Mucosa of descending colon (tissue), 3 donors: Measurements from ENCODE around the gene ALPL. TPM values are rescaled to one million over a fixed set of nuclear protein-coding genes. Genes with fewer than 3 reads are reported as not detected.
"Not testable (repeated sequence)": the region's sequence is repeated elsewhere in the genome, so short reads cannot be mapped to it uniquely, and the experiment has no call there.

Experiments
- ATAC-seq: fragments of 200-7000 bp; cut with Tn5 transposase; one replicate; pipeline ENCODE4 v1.9.1; 2020; ENCODE audit warnings: mild to moderate bottlenecking, moderate library complexity
- DNase-seq, 3 donors: peaks; one replicate each; pipeline ENCODE4 v3.0.0-alpha.2; 2020
- H3K36me3 ChIP-seq: fragments of 200-600 bp; one replicate; pipeline ENCODE4 v1.8.0; 2021; ENCODE audit warnings: low read depth, mild to moderate bottlenecking
- H3K4me1 ChIP-seq: fragments of 200-600 bp; one replicate; pipeline ENCODE4 v1.8.0; 2021; ENCODE audit warnings: low read depth, mild to moderate bottlenecking
- H3K4me3 ChIP-seq: fragments of 200-600 bp; one replicate; pipeline ENCODE4 v1.8.0; 2021; ENCODE audit warnings: mild to moderate bottlenecking
- H3K9me3 ChIP-seq: fragments of 200-600 bp; one replicate; pipeline ENCODE4 v1.8.0; 2021; ENCODE audit warnings: mild to moderate bottlenecking
- CTCF ChIP-seq: fragments of 200-600 bp; IDR thresholded peaks from one replicate; pipeline ENCODE4 v1.8.0; 2022; ENCODE audit warnings: antibody characterized with exemption, mild to moderate bottlenecking
- intact Hi-C, 2 donors: fragments of 100-400 bp; cut with DNase I in 1 of 2; cut with micrococcal nuclease in 1 of 2; formaldehyde crosslinking; loops; one replicate each; pipeline versions ENCODE4 v1.11.0 to v1.11.1; 2022; cut with DNase I, micrococcal nuclease
- long read RNA-seq, 2 donors: library from polyadenylated mRNA; unstranded; transcript quantifications; one replicate each; pipeline ENCODE4 v2.0.0, GENCODE V29; 2019 to 2021
- total RNA-seq, 3 donors: library from RNA; stranded (reverse); fragmentation: NEBNext Ultra II Directional in 2 of 3; extraction: Animal tissue kit (Norgen Biotek cat#: 25700) in 2 of 3; gene quantifications; one replicate each; pipeline versions ENCODE4 v1.2.1 to v1.2.4, GENCODE V29; 2021 to 2023
- donor health status: DM: no; HTN: no; CAD: no; lungs with moderate emphysema.
- donor health status: DM: no; HTN: no; CAD: no.
- donor health status: DM: no; HTN: yes; CAD: no.

ALPL gene
- 1 to 10 TPM in 1 of 3 donors, under 1 TPM in 2; 0.82 to 2.7 (median 0.90) TPM for total RNA-seq
- long read RNA-seq, donor 1, transcript ALPL-204 (12 exons, 2,589 nt) = major isoform, 5 of 5 reads
- long read RNA-seq, donor 1, partial matches to known transcripts = 0 of 5 reads
- long read RNA-seq, donor 1, other reads (novel, unspliced or antisense) = 0 of 5 reads
- long read RNA-seq, donor 2, partial matches to known transcripts = 0 of 1 reads
- long read RNA-seq, donor 2, other reads (novel, unspliced or antisense) = 0 of 1 reads

GRCh38 chr1:21509351-21510112 is at the start of gene ALPL:
Gene ALPL (plus strand): TSS chr1:21509423. CDS start chr1:21554082, 44,659 bp downstream.
- DNase-seq (no peak), ATAC-seq (no peak)
- peaks cover 4% of the 10 kb centered on the region for H3K4me1 ChIP-seq
- peak; percentile 1 for TF ChIP-seq CTCF
- no peaks in the 10 kb centered on the region for H3K9me3 ChIP-seq
- H3K4me3 ChIP-seq = no peak within 1 kb of the TSS
- H3K36me3 ChIP-seq = no peaks in the 10 kb centered on the region
- intact Hi-C loops = loop anchor here in 1 of 2 donors (10.0 kb wide), 1 partner anchor 145 kb away; no protein-coding TSS in a partner anchor

GRCh38 chr1:21465127-21465526 is 44.1 kb upstream of the ALPL start:
- H3K9me3 ChIP-seq, DNase-seq, H3K4me3 ChIP-seq, H3K4me1 ChIP-seq, ATAC-seq, H3K36me3 ChIP-seq, intact Hi-C loops: not testable (repeated sequence)

- H3K4me3 ChIP-seq, H3K9me3 ChIP-seq, ATAC-seq, intact Hi-C loops, H3K4me1 ChIP-seq, DNase-seq, H3K36me3 ChIP-seq: not testable (repeated sequence)
Observed at GRCh38 chr1:21467946-21468345, 41.3 kb upstream of the ALPL start.

- Histone ChIP-seq H3K4me3 (no peak overlapping the region), H3K4me1 (no peaks in the 10 kb centered on the region), H3K36me3 (no peaks in the 10 kb centered on the region), H3K9me3 (no peaks in the 10 kb centered on the region)
- TF ChIP-seq CTCF = no peak
- DNase-seq (peak in 1 of 3 donors; percentile 30), ATAC-seq (no peak)
- intact Hi-C loops = no loop called here
Observed at GRCh38 chr1:21468599-21468998, 40.6 kb upstream of the ALPL start.

- no peaks in the 10 kb centered on the region for H3K9me3 ChIP-seq
- H3K4me1 ChIP-seq = no peaks in the 10 kb centered on the region
- intact Hi-C loops = no loop called here
- no peak for ATAC-seq
- no peak for DNase-seq
- H3K36me3 ChIP-seq = no peaks in the 10 kb centered on the region
- no peak for TF ChIP-seq CTCF
- no peak overlapping the region for H3K4me3 ChIP-seq
Observed at GRCh38 chr1:21469581-21469980, 39.6 kb upstream of the ALPL start.

- Histone ChIP-seq H3K4me3 (no peak overlapping the region), H3K36me3 (no peaks in the 10 kb centered on the region), H3K9me3 (no peaks in the 10 kb centered on the region), H3K4me1 (no peaks in the 10 kb centered on the region)
- intact Hi-C loops = no loop called here
- no peak for TF ChIP-seq CTCF
- no peak for ATAC-seq
- DNase-seq = no peak
Observed at GRCh38 chr1:21472861-21473260, 36.4 kb upstream of the ALPL start.
